Brain pericyte (primary cell): ENCODE data around the gene SYNGR3.
"Not testable (repeated sequence)": the region's sequence is repeated elsewhere in the genome, so short reads cannot be mapped to it uniquely, and the experiment has no call there.

Experiments used
- DNase-seq: peaks from one replicate; pipeline ENCODE4 v3.0.0-alpha.2; 2012; ENCODE audit warnings: low read depth, low spot score

SYNGR3 gene

DNA sequence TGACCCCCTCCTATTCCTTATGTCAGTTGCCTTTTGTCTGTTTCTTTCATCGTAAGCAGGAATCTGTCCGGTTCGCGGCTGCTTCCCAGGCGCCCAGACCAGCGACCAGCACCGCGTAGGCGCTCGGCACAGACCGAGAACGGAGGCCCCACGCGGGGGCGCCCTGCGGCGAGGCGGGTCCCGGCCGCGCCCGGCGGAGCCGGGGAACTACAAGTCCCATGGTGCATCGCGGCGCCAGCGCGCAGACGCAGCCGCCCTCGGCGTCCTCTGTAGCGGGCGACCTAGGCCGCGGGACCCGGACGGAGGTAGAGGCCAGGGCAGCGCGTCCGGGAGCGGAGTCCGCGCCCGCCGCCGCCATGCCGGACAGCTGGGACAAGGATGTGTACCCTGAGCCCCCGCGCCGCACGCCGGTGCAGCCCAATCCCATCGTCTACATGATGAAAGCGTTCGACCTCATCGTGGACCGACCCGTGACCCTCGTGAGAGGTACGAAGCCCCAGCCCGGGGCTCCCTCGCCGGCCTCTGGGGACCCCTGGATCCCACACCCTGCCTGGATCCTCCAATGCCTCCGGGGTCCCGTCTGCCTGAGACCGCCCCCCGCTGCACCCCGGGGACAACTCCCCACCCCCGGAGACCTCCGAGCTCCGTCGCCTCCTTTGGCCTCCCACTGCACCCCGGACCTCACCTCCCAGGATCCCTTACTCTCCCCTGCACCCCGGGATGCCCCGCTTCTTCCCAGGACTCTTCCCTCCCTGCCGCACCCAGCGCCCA is 30.3 kb upstream of the SYNGR3 start, which contains the start of gene NDUFB10:
TSS of gene NDUFB10 (plus strand) at position 270 of the 771 bp plus-strand sequence. CDS start at position 357, 87 bp downstream.
- no peak for DNase-seq

DNA sequence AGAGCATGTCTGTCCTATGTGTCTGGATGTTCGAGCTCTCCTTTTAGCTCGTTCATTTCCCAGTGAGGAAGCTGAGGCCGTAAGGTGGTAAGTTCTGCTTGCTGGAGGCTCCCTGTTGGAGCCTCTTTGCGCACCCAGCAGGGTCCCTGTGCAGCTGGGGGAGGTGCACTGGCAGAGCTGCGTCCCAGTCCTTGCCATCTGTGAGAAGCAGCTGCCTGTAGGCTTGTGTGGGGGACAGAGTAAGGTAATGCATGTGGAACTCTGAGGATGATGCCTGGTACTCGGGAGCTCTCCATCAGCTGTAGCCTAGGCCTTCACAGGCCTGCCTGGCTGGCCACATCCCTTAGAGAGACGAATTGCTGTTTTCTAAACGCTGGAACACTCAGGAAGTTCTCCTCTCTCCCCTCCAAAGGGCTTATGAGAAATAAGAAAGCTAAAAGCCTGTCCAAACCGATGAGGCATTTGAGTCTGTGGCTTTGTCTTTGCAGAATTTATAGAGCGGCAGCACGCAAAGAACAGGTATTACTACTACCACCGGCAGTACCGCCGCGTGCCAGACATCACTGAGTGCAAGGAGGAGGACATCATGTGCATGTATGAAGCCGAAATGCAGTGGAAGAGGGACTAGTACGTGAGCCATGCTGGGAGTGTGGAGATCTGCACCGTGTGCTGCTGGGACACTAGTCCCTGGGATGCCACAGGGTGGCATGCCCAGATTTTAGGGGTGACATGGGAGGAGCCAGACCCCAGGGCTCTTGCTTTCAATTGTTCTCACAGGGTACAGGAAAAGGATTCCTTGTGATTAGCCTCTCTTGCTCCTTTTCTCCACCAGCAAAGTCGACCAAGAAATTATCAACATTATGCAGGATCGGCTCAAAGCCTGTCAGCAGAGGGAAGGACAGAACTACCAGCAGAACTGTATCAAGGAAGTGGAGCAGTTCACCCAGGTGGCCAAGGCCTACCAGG is 28.8 kb upstream of the SYNGR3 start:
- no peak for DNase-seq

DNA sequence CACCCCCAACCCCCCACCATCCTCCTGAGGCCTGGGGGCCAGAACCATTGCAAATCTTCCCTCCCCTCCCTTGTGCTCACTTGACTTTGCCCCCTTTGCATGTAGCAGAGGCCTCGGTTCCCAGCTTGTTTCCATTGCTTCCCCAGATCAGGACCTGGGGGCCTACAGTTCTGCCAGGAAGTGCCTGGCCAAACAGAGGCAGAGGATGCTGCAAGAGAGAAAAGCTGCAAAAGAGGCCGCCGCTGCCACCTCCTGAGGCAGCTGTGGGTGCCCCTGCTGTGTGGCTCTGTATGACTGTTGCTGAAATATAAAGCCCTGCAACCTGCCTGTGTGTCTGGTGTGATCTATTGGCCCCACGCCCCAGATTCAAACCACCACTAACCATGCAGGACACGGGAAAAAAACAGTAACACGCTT is 28.1 kb upstream of the SYNGR3 start:
- DNase-seq, result no peak

DNA sequence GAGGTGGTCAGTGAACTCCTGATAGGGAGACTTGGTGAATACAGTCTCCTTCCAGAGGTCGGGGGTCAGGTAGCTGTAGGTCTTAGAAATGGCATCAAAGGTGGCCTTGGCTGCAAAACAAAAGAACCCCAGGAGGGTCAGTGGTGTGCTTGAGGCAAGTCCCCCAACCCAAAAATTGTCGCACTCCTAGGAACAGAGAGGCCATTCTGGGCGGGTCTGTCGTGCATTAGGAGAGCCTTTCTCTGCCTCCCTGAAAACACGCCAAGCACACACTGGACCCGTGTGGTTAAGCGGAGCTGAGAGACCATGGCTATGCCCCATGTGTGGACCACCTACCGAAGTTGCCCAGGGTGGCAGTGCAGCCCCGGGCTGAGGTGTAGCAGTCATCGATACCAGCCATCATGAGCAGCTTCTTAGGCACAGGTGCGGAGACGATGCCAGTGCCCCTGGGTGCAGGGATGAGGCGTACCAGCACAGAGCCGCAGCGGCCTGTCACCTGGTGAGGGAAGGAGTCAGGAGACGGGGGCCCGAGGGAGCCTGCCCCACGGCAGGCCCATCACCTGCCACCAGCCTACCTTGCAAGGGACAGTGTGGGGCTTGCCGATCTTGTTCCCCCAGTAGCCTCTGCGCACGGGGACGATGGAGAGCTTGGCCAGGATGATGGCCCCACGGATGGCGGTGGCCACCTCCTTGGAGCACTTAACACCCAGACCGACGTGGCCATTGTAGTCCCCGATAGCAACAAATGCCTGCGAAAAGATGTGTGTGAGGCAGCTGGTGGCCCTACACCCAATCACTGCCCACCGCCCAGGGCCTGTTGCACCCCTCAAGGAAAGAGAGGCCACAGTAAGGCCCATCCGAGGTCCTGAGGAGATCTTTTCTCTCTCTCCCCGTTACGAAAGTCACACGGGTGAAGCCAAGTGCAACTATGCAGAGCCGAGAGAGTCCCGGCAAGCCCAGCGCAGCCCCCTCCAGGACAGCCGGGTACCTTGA is 27.3 kb upstream of the SYNGR3 start:
- DNase-seq, result not testable (repeated sequence)

DNA sequence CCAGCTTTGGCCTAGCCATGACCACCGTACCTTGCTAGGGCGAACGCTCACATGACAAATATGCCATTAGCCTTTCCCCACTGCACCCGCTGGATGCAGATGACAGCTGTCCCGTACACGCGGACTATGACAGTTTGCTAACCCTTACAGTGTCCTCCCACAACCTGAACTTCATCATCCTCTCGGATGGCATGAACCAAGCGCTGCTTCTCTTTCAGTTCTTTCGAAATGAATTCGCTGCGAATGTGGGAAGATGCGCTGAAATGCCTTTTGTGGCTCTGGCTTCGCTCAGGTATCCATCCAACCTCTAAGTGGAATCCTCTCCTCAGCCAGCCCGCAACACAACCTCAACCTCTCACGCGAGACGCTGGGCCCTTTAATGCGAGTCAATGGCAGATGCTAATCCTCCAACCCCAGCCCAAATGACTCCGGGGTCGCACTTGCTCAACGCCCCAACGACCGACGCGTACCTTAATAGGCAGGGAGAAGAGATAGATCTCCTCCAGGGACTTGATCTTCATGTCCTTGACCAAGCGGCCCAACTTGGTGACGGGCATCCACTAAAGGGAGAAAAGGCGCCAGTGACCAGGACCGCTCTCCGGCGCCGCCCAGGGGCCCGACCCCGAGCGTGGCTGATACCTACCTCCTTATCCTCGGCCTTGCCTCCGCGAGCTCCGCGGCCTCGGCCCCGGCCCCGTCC is 25.8 kb upstream of the SYNGR3 start:
- no peak for DNase-seq

DNA sequence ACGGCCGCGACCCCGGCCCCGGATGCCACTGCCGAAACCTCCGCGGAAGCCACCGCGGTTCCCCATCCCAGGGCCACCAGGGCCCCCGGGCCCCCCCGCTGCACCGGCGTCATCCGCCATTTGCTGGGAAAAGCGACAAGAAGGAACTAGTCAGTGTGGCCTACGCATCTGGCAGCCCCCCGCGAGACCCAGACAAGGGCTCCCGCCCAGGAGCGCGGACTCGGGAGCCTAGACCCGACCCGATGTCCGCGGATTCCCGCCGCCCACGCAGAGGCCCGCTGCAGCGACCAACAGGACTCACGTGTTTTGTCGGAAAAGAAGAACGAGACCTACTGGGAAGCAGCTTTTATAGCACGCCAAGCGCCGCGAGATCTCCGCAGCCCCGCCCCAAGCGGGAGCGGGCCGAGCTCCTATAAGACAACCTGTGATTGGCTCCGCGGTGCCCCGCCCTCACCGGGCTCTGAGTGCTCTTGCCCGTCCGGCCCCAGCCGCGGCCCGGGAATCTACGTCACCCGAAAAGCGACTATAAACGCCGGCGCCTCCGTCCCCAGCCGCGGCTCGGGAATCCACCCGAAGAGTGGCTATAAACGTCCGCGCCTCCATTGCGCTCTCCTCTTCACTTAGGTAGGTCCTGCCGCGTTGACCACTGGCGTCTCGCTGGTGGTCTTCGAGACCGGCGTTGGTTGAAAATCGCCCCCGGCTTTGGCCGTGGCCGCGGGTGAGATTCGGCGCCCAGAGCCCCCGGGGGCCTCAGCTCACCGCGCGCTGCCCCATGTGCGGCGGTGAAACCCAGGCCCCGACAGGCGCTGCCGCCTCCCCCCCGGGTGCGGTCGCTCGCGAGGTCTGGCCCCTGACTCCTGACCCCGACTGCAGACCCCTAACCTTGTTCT is 25.0 kb upstream of the SYNGR3 start, which contains the start of gene RPS2:
TSS of gene RPS2 (minus strand) at position 321 of the 890 bp plus-strand sequence. CDS start at position 120, 201 bp downstream.
- DNase-seq, result peak; percentile 93

DNA sequence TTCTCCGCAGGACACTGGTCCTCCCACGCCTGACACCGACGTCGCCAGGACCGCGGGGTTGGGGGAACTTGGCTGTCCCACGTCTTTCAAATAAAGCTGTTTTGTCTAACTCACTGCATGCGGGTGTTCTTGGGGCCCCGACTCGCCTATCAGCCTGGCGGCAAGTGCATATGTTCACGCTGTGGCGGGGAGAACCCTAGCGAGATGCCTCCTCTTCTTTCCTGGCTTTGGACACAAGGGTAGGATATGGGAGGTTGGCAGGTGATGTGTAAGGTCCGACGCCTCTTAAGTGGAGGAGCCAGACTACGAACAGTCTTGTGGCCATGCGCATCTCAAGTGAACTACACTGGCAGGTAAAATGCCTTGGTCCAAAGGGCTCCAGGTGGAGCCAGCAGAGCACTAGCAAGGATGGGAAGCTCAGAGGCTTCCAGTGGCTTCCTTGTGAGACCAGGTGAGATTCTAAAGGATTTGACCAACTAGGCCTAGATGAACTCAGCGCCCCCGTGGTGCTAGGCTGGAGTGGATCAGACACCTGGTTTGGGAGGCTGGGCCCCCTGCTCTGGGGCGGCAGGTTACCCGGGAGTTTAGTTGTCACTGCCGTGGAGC is 24.3 kb upstream of the SYNGR3 start:
- DNase-seq, result no peak

DNA sequence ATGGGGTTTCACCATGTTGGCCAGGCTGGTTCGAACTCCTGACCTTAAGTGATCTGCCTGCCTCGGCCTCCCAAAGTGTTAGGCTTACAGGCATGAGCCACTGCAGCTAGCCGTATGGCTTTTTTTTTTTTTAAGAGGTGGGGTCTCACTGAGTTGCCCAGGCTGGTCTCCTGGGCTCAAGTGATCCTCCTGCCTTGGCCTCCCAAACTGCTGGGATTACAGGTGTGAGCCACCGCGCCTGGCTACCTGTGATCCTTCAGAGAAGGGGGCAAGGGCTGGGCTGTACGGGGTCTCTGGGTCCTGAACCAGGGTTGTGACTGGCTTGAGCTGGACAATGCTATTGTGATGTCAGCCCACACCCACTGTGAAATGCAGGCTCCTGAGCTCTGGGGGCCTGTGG is 23.3 kb upstream of the SYNGR3 start, which contains the start of gene RNF151:
TSS of gene RNF151 (plus strand) at position 397 of the 400 bp plus-strand sequence. CDS start 26 bp downstream, outside the sequence.
- no peak for DNase-seq

DNA sequence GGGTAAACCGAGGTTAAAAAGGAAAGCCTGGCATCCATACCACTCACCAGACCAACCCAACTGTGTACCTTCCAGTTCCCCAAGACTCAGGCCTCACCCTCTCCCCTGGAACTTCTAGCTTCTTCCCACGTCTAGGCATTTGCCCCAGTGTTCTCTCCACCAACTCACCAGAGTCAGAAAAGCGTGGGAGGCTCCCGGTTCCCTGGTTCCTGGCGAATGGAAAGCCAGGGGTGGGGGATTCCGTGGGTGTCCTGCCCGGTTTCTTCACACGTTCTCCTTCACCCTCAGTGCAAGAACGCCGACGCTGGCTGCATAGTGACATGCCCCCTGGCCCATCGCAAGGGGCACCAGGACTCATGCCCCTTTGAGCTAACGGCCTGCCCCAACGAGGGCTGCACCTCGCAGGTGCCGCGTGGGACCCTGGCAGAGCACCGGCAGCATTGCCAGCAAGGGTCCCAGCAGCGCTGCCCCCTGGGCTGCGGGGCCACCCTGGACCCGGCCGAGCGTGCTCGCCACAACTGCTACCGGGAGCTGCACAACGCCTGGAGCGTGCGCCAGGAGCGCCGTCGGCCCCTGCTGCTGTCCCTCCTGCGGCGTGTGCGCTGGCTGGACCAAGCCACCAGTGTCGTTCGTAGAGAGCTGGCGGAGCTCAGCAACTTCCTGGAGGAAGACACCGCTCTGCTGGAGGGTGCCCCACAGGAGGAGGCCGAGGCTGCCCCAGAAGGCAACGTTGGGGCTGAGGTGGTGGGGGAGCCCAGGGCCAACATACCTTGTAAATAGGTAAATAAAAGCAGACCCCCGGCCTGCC is 21.4 kb upstream of the SYNGR3 start:
- DNase-seq, result no peak

DNA sequence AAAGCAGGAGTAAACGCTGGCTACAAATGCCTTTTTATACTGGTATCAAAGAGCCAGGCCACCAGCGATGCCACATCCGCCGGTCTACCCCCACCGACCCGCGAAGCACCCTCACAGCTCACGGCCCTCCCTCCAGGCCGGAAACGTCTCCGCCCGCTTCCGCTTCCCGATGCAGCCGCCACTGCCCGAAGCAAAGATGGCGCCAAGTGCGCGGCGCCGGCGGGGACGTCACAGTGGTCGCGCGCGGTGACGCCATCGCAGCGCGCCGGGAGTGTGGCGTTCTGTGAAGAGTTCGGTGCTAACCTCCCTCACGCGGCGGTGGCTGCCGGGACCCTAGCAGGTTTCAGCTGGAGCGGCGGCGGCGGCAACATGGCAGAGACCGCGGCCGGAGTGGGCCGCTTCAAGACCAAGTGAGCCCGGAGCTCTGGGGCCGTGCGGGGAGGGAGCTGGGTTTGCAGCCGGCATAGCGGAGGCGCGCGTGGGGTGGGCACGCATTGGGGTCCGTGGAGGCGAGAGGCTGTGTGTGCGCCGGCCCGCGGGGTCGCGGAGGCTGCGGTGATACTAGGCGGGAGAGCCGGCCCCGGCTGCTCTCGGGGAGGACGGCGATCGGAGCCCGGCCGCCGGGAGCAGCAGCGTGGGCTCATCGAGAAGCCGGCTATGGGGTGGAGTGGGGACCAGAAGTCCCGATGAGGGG is 17.8 kb upstream of the SYNGR3 start, which contains the start of gene TBL3:
TSS of gene TBL3 (plus strand) at position 258 of the 694 bp plus-strand sequence. CDS start at position 370, 112 bp downstream.
- peak; percentile 88 for DNase-seq

DNA sequence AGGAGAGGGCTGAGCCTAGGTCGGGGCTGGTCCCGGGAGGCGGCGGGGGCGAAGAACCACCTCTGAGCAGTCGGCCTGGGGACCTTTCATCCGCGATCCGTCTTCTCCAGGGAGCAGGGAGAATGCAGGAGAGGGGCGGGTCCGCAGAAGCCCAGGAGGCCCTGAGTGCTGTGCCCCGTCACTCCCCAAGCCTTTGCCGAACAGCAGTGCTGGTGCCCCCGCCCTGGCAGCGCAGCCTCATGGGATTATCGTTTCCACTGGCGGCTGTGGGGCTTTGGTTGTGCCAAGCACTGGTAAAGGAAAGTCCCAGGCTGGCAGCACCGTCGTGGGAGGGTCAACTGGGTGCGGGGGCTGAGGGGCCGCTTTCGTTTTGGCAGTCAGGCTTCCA is 17.3 kb upstream of the SYNGR3 start:
- no peak for DNase-seq

DNA sequence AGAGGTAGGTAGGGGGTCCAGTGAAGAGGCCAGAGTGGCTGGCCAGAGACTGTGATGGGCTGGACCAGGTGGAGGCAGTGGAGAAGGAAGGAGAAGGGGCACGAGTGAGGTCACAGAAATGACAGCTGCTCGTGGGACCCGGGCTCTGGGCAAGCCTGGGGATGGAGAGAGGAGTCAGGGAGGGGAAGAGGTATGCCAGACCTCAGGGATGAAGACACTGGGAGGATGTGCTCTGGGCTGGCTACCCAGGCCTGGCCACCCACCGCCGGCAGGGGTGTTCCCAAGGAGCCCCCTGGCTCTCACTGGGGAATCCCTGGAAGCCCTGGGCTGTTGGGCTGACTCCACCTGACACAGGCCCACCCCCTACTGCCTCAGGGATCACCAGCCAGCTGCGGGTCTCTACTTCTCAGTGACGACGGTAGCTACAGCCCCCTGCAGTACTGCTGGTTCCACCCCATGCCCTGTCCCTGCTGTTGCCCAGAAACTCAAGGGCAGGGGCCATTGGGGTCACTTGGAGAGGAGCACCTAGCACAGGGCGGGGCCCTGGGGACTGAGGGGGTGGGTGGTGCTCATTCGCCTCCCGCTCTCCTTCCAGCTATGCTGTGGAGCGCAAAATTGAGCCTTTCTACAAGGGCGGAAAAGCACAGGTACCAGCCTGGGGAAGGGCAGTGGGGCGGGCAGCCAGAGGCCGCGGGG is 16.2 kb upstream of the SYNGR3 start:
- no peak for DNase-seq

DNA sequence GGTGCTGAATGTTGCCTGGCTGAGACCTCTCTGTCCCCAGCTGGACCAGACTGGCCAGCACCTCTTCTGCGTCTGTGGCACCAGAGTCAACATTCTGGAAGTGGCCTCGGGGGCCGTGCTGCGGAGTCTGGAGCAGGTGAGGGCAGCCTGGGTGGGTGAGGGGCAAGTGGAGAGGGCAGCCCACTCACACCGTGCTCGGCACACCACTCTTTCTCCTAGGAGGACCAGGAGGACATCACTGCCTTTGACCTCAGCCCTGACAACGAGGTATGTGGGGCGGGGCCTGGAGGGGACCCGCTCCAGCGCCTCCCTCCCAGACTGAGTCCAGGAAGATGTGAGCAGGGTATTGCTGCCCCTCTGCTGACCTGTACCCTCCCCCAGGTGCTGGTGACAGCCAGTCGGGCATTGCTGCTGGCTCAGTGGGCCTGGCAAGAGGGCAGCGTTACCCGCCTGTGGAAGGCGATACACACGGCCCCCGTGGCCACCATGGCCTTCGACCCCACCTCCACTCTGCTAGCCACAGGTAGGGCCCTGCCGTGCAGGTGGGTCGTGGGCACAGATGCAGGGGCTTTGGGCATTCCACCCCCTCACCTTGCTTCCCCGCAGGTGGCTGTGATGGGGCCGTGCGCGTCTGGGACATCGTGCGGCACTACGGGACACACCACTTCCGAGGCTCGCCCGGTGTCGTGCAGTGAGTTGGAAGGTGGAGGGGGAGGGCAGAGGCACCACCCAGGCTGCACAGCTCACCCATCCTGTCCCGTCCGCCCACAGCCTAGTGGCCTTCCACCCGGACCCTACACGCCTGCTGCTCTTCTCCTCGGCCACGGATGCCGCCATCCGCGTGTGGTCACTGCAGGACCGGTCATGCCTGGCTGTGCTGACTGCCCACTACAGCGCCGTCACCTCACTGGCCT is 15.4 kb upstream of the SYNGR3 start:
- no peak for DNase-seq

DNA sequence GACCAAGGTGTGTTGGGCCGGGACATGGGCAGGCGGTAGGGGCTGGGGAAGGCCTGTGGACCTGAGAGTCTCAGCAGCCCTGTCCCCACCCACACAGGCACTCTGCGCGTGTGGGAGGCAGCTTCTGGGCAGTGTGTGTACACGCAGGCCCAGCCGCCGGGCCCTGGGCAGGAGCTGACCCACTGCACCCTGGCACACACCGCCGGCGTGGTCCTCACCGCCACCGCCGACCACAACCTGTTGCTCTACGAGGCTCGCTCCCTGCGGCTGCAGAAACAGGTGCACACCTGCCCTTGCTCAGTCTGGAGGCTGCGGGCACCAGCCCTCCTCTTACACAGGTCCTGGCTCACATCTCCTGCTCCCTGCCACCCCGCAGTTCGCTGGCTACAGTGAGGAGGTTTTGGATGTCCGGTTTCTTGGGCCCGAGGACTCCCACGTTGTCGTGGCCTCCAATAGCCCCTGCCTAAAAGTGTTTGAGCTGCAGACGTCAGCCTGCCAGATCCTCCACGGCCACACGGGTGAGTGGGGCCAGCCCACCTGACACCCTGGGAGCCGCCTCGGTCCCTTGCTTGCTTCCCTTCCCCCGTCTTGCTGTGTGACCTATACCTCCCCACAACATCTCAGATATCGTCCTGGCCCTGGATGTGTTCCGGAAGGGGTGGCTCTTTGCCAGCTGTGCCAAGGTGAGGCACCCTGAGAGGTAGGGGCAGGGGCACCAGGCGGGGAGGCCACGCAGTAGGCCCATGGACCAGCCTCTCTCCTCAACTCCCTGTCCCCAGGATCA is 14.1 kb upstream of the SYNGR3 start:
- no peak for DNase-seq

DNA sequence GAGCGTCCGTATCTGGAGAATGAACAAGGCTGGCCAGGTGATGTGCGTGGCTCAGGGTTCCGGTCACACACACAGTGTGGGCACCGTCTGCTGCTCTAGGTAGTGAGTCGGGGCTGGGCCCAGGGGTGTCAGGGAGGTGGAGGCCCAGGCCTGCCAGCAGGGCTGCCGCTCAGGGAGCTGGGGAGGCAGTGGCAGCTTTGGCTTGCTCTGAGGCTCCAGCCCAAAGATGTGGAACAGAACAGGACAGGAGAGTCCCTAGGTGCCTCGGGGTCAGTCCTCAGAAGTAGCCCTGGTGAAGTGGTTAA is 13.6 kb upstream of the SYNGR3 start:
- DNase-seq, result no peak
